ENCODE results near the gene PTGES3.
A peak's percentile ranks its signal among the peaks of the same experiment; 100 is the strongest.

The PTGES3 gene

DNA sequence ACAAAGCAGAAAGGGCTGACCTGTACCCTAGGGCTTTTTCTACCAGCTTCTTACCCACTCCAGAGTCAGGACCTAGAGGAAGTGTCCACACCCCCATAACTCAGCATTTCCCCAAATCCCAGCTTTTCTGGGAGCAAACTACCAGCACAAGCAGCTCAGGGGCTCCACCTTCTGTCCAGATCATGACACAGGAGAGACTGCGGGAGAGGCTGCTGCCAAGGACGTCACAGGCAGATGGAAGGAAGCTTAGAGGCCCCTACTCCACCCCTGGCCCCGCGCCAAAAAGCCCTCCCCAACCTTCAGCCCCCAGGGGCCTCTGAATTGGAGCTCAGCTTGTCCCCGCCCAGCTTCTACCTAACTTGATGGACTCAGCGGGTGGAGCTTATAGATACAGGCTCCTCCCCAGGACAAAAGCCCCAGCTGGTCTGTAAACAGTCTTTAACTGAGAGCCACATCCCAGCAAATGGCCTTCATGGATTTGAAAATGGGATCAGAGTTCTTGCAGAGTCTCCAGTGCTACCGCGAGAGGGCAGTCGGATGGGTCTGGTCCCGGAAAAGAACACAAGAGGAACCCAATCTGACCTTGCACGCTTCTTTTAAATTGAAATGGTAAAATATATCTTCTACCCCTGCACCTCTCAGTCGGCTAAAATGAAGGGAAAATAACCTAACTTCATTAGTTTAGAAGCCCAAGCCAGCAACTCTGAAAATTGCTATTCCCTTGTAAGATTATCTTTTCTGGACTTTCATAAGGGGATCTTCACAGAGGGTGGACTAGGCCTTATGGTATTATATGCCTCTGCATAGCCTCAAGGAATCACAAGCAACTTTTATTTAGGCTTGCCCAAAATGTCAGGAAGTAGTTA is 51.2 kb downstream of the PTGES3 start (continued):
- TF ChIP-seq, protein P1, sequence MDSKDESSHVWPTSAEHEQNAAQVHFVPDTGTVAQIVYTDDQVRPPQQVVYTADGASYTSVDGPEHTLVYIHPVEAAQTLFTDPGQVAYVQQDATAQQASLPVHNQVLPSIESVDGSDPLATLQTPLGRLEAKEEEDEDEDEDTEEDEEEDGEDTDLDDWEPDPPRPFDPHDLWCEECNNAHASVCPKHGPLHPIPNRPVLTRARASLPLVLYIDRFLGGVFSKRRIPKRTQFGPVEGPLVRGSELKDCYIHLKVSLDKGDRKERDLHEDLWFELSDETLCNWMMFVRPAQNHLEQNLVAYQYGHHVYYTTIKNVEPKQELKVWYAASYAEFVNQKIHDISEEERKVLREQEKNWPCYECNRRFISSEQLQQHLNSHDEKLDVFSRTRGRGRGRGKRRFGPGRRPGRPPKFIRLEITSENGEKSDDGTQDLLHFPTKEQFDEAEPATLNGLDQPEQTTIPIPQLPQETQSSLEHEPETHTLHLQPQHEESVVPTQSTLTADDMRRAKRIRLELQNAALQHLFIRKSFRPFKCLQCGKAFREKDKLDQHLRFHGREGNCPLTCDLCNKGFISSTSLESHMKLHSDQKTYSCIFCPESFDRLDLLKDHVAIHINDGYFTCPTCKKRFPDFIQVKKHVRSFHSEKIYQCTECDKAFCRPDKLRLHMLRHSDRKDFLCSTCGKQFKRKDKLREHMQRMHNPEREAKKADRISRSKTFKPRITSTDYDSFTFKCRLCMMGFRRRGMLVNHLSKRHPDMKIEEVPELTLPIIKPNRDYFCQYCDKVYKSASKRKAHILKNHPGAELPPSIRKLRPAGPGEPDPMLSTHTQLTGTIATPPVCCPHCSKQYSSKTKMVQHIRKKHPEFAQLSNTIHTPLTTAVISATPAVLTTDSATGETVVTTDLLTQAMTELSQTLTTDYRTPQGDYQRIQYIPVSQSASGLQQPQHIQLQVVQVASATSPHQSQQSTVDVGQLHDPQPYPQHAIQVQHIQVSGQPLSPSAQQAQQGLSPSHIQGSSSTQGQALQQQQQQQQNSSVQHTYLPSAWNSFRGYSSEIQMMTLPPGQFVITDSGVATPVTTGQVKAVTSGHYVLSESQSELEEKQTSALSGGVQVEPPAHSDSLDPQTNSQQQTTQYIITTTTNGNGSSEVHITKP (tag by site-specific recombination; IDR thresholded peaks at IDR 0.05), result peak; percentile 79
- peak; percentile 22 for TF ChIP-seq KLF8 (tag by site-specific recombination; IDR thresholded peaks at IDR 0.05)
- TF ChIP-seq ZFP41 (tag by site-specific recombination; IDR thresholded peaks at IDR 0.05; ENCODE audit: borderline replicate concordance), result no peak
- no peak for TF ChIP-seq ZNF600 (tag by site-specific recombination; IDR thresholded peaks at IDR 0.05)
- TF ChIP-seq HOXA7 (CRISPR knock-in tag; IDR thresholded peaks at IDR 0.05; ENCODE audit: borderline replicate concordance), result no peak
- TF ChIP-seq ZNF133 (tag by site-specific recombination; IDR thresholded peaks at IDR 0.05), result no peak
- TF ChIP-seq SP7 (tag by site-specific recombination; IDR thresholded peaks at IDR 0.05), result peak; percentile 76; the same call in 1 of the 2 replicates
- 0 out of 2 replicates have a peak, but pooled peaks have one; percentile 59 for TF ChIP-seq ZBTB7A (tag by site-specific recombination; IDR thresholded peaks at IDR 0.05; ENCODE audit: low read depth)
- no peak for TF ChIP-seq ZNF48 (tag by site-specific recombination; IDR thresholded peaks at IDR 0.05)
- no peak for TF ChIP-seq TRIM28 (IDR thresholded peaks at IDR 0.05; ENCODE audit: borderline replicate concordance, low read length)
- TF ChIP-seq, protein P2, sequence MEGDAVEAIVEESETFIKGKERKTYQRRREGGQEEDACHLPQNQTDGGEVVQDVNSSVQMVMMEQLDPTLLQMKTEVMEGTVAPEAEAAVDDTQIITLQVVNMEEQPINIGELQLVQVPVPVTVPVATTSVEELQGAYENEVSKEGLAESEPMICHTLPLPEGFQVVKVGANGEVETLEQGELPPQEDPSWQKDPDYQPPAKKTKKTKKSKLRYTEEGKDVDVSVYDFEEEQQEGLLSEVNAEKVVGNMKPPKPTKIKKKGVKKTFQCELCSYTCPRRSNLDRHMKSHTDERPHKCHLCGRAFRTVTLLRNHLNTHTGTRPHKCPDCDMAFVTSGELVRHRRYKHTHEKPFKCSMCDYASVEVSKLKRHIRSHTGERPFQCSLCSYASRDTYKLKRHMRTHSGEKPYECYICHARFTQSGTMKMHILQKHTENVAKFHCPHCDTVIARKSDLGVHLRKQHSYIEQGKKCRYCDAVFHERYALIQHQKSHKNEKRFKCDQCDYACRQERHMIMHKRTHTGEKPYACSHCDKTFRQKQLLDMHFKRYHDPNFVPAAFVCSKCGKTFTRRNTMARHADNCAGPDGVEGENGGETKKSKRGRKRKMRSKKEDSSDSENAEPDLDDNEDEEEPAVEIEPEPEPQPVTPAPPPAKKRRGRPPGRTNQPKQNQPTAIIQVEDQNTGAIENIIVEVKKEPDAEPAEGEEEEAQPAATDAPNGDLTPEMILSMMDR (tag by site-specific recombination; IDR thresholded peaks at IDR 0.05), result peak; percentile 90
- peak; percentile 47; the same call in 1 of the 2 replicates for TF ChIP-seq ZFP37 (tag by site-specific recombination; IDR thresholded peaks at IDR 0.05)
- no peak; the same call in 1 of the 2 replicates for TF ChIP-seq ZNF24 (tag by site-specific recombination; IDR thresholded peaks at IDR 0.05)
- TF ChIP-seq SP2 (tag by site-specific recombination; IDR thresholded peaks at IDR 0.05), result peak; percentile 84
- no peak for TF ChIP-seq ZNF23 (tag by site-specific recombination; IDR thresholded peaks at IDR 0.05; ENCODE audit: borderline replicate concordance)
- no peak for TF ChIP-seq PRDM1 (tag by site-specific recombination; IDR thresholded peaks at IDR 0.05)
- TF ChIP-seq, protein P3, sequence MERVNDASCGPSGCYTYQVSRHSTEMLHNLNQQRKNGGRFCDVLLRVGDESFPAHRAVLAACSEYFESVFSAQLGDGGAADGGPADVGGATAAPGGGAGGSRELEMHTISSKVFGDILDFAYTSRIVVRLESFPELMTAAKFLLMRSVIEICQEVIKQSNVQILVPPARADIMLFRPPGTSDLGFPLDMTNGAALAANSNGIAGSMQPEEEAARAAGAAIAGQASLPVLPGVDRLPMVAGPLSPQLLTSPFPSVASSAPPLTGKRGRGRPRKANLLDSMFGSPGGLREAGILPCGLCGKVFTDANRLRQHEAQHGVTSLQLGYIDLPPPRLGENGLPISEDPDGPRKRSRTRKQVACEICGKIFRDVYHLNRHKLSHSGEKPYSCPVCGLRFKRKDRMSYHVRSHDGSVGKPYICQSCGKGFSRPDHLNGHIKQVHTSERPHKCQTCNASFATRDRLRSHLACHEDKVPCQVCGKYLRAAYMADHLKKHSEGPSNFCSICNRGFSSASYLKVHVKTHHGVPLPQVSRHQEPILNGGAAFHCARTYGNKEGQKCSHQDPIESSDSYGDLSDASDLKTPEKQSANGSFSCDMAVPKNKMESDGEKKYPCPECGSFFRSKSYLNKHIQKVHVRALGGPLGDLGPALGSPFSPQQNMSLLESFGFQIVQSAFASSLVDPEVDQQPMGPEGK (tag by site-specific recombination; IDR thresholded peaks at IDR 0.05), result peak; percentile 99
- no peak for TF ChIP-seq ZNF677 (tag by site-specific recombination; IDR thresholded peaks at IDR 0.05)
- TF ChIP-seq ZIC2 (tag by site-specific recombination; IDR thresholded peaks at IDR 0.05), result peak; percentile 76
- TF ChIP-seq, protein P4, sequence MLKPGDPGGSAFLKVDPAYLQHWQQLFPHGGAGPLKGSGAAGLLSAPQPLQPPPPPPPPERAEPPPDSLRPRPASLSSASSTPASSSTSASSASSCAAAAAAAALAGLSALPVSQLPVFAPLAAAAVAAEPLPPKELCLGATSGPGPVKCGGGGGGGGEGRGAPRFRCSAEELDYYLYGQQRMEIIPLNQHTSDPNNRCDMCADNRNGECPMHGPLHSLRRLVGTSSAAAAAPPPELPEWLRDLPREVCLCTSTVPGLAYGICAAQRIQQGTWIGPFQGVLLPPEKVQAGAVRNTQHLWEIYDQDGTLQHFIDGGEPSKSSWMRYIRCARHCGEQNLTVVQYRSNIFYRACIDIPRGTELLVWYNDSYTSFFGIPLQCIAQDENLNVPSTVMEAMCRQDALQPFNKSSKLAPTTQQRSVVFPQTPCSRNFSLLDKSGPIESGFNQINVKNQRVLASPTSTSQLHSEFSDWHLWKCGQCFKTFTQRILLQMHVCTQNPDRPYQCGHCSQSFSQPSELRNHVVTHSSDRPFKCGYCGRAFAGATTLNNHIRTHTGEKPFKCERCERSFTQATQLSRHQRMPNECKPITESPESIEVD (tag by site-specific recombination; IDR thresholded peaks at IDR 0.05), result 0 out of 2 replicates have a peak, but pooled peaks have one; percentile 25
- TF ChIP-seq ZNF843 (tag by site-specific recombination; IDR thresholded peaks at IDR 0.05), result 0 out of 2 replicates have a peak, but pooled peaks have one; percentile 42
- TF ChIP-seq, protein P5, sequence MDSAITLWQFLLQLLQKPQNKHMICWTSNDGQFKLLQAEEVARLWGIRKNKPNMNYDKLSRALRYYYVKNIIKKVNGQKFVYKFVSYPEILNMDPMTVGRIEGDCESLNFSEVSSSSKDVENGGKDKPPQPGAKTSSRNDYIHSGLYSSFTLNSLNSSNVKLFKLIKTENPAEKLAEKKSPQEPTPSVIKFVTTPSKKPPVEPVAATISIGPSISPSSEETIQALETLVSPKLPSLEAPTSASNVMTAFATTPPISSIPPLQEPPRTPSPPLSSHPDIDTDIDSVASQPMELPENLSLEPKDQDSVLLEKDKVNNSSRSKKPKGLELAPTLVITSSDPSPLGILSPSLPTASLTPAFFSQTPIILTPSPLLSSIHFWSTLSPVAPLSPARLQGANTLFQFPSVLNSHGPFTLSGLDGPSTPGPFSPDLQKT (IDR thresholded peaks at IDR 0.05; ENCODE audit: borderline replicate concordance, low read depth, low read length), result no peak
- TF ChIP-seq ZNF221 (tag by site-specific recombination; IDR thresholded peaks at IDR 0.05; ENCODE audit: borderline replicate concordance), result peak; percentile 45
- TF ChIP-seq ZNF202 (tag by site-specific recombination; IDR thresholded peaks at IDR 0.05; ENCODE audit: borderline replicate concordance), result no peak
- TF ChIP-seq ZXDB (tag by site-specific recombination; IDR thresholded peaks at IDR 0.05), result peak; percentile 77; the same call in 1 of the 2 replicates
- peak; percentile 55; the same call in 1 of the 2 replicates for TF ChIP-seq ZNF501 (tag by site-specific recombination; IDR thresholded peaks at IDR 0.05)
- peak; percentile 98 for TF ChIP-seq ZNF629 (tag by site-specific recombination; IDR thresholded peaks at IDR 0.05)
- TF ChIP-seq, protein P6, sequence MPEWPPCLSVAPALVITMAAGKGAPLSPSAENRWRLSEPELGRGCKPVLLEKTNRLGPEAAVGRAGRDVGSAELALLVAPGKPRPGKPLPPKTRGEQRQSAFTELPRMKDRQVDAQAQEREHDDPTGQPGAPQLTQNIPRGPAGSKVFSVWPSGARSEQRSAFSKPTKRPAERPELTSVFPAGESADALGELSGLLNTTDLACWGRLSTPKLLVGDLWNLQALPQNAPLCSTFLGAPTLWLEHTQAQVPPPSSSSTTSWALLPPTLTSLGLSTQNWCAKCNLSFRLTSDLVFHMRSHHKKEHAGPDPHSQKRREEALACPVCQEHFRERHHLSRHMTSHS (tag by site-specific recombination; IDR thresholded peaks at IDR 0.05), result no peak
- TF ChIP-seq ZNF350 (tag by site-specific recombination; IDR thresholded peaks at IDR 0.05), result no peak
